ENCODE measurements around the gene AIP.

The AIP gene

GRCh38 chr11:67482827-67483798, at the start of gene AIP:
AIP (plus strand) TSS chr11:67483026; CDS start chr11:67483159, 133 bp downstream.
- DNase-seq (ENCODE audit: low read depth): peak; percentile 98

- DNase-seq (ENCODE audit: low read depth): no peak
Measured at GRCh38 chr11:67433536-67434394, 49.1 kb upstream of the AIP start.

GRCh38 chr11:67434395-67434881, 48.4 kb upstream of the AIP start:
- no peak for DNase-seq (ENCODE audit: low read depth)

- DNase-seq (ENCODE audit: low read depth): no peak
Measured at GRCh38 chr11:67435031-67435726, 47.6 kb upstream of the AIP start.

GRCh38 chr11:67435727-67436458, 46.9 kb upstream of the AIP start:
- DNase-seq (ENCODE audit: low read depth): no peak

- no peak for DNase-seq (ENCODE audit: low read depth)
Measured at GRCh38 chr11:67436459-67437081, 46.3 kb upstream of the AIP start.

- no peak for DNase-seq (ENCODE audit: low read depth)
Measured at GRCh38 chr11:67437082-67437808, 45.6 kb upstream of the AIP start, which contains the start of gene PTPRCAP. PTPRCAP (minus strand) TSS chr11:67437682; CDS start chr11:67437619, 63 bp downstream.

GRCh38 chr11:67437809-67438157, 45.0 kb upstream of the AIP start:
- no peak for DNase-seq (ENCODE audit: low read depth)

- no peak for DNase-seq (ENCODE audit: low read depth)
Measured at GRCh38 chr11:67438158-67438902, 44.5 kb upstream of the AIP start.

GRCh38 chr11:67439321-67440228, 43.3 kb upstream of the AIP start:
- DNase-seq (ENCODE audit: low read depth): no peak

- DNase-seq (ENCODE audit: low read depth): no peak
Measured at GRCh38 chr11:67440229-67441097, 42.4 kb upstream of the AIP start.

- no peak for DNase-seq (ENCODE audit: low read depth)
Measured at GRCh38 chr11:67441098-67441563, 41.7 kb upstream of the AIP start.

- no peak for DNase-seq (ENCODE audit: low read depth)
Measured at GRCh38 chr11:67441731-67442351, 41.0 kb upstream of the AIP start.

GRCh38 chr11:67442504-67443404, 40.1 kb upstream of the AIP start:
- DNase-seq (ENCODE audit: low read depth): no peak

GRCh38 chr11:67445515-67445914, 37.3 kb upstream of the AIP start:
- no peak for DNase-seq (ENCODE audit: low read depth)

- DNase-seq (ENCODE audit: low read depth): no peak
Measured at GRCh38 chr11:67448220-67448609, 34.6 kb upstream of the AIP start.
